Cardiac muscle cell (in vitro differentiated cells and primary cell): ENCODE data around the gene SREK1IP1. TPM values are rescaled to one million over a fixed set of nuclear protein-coding genes. Genes with fewer than 3 reads are reported as not detected.

Experiments used
- DNase-seq, 2 donors: peaks; one replicate each; pipeline versions ENCODE4 v3.0.0 to v3.0.0-alpha.2; 2010 to 2017; ENCODE audit warnings: low read depth in 1 of 2, low spot score in 1 of 2
- H3K27ac ChIP-seq: fragments of 200-600 bp; sonication (generic); 2 replicates; pipeline ENCODE4 v1.5.1; 2016
- H3K27me3 ChIP-seq: fragments of 200-600 bp; sonication (generic); 2 replicates; pipeline ENCODE4 v1.6.0; 2016; ENCODE audit warnings: control low read depth
- H3K36me3 ChIP-seq: fragments of 200-600 bp; sonication (generic); 2 replicates; pipeline ENCODE4 v1.5.1; 2016; ENCODE audit warnings: control low read depth
- H3K4me1 ChIP-seq: fragments of 200-600 bp; sonication (generic); 2 replicates; pipeline ENCODE4 v1.8.1; 2017; ENCODE audit warnings: low read depth, mild to moderate bottlenecking, mixed run types
- H3K4me3 ChIP-seq: fragments of 200-600 bp; sonication (generic); 2 replicates; pipeline ENCODE4 v1.5.1; 2016; ENCODE audit warnings: mild to moderate bottlenecking
- H3K9me3 ChIP-seq: fragments of 200-600 bp; sonication (generic); 2 replicates; pipeline ENCODE4 v1.5.1; 2017; ENCODE audit warnings: low read depth, mild to moderate bottlenecking, control low read depth
- polyA plus RNA-seq: library from polyadenylated mRNA; unstranded; fragments of >200 nt; fragmentation: Nextera tagmentation; extraction: Ambion mirVana; gene quantifications from 2 replicates; pipeline ENCODE4 v1.2.1, GENCODE V29; 2016
- total RNA-seq: library from RNA; depleted of rRNA; stranded (reverse); fragments of >200 nt; gene quantifications from 2 replicates; pipeline ENCODE4 v1.2.3, GENCODE V29; 2016
- TF ChIP-seq, protein P1 (sequence below): IDR thresholded peaks from 2 replicates; pipeline ENCODE4 v1.5.1; 2012; ENCODE audit warnings: low read depth, mild to moderate bottlenecking, low read length

SREK1IP1 gene
- total and polyA plus RNA-seq, 2 experiments from 2014 or later = 4.9 to 22.4 TPM

DNA sequence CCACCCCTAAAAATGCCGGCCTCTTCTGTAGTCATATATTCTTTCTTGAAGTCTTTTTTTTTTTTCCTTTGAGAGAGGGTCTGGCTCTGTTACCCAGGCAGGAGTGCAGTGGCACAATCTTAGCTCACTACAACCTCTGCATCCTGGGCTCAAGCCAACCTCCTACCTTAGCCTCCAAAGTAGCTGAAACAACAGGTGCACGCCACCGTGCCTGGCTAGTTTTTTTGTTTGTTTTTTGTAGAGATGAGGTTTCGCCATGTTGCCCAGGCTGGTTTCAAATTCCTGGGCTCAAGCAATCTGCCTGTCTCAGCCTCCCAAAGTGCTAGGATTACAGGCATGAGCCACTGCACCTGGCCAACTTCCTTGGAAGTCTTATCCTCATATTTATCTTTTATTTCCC lies 19.1 kb downstream of the SREK1IP1 start:
- Histone ChIP-seq H3K27ac (no peak overlapping the region), H3K36me3 (peaks cover 9% of the 10 kb centered on the region), H3K27me3 (no peaks in the 10 kb centered on the region), H3K9me3 (no peaks in the 10 kb centered on the region), H3K4me1 (no peaks in the 10 kb centered on the region), H3K4me3 (no peak overlapping the region)
- TF ChIP-seq, protein P1, sequence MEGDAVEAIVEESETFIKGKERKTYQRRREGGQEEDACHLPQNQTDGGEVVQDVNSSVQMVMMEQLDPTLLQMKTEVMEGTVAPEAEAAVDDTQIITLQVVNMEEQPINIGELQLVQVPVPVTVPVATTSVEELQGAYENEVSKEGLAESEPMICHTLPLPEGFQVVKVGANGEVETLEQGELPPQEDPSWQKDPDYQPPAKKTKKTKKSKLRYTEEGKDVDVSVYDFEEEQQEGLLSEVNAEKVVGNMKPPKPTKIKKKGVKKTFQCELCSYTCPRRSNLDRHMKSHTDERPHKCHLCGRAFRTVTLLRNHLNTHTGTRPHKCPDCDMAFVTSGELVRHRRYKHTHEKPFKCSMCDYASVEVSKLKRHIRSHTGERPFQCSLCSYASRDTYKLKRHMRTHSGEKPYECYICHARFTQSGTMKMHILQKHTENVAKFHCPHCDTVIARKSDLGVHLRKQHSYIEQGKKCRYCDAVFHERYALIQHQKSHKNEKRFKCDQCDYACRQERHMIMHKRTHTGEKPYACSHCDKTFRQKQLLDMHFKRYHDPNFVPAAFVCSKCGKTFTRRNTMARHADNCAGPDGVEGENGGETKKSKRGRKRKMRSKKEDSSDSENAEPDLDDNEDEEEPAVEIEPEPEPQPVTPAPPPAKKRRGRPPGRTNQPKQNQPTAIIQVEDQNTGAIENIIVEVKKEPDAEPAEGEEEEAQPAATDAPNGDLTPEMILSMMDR = no peak
- no peak for DNase-seq

DNA sequence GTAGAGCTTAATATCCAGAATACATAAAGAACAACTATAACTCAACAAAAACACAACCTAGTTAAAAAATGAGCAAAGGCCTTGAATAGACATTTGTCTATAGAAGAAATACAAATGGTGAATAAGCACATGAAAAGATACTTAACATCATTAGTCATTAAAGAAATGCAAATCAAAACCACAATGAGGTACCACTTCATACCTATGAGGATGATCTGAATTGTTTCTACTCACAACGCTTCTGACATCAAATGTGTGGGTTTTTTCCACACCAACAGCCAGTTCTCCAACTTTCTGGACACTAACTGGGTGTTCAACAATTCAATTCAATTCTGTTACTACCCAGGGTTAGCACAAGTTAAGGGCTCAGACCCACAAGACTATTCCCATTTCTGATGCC lies 22.0 kb downstream of the SREK1IP1 start:
- TF ChIP-seq, protein P1 = no peak
- H3K4me3 ChIP-seq = no peak overlapping the region
- no peak overlapping the region for H3K27ac ChIP-seq
- no peaks in the 10 kb centered on the region for H3K27me3 ChIP-seq
- H3K36me3 ChIP-seq = no peaks in the 10 kb centered on the region
- H3K4me1 ChIP-seq = no peaks in the 10 kb centered on the region
- no peak for DNase-seq
- no peaks in the 10 kb centered on the region for H3K9me3 ChIP-seq

DNA sequence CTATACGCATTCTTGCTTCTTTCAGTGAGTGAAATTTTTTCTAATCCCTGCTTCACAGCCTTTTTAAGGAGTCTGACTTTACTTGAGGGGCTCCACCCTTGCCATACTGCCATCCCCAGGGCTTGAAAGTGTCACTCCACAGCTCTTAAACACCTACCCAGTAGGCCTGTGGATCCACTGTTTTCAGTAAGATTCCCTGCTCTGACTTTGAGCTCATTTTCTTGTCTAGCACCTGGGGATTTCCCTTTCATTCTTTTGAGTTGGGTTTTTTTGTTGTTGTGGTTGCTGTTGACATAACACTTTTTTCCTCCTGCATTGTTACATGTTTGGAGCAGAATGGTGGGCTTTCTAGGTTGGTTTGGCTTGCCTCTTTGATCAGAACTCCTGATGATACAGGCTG lies 23.6 kb downstream of the SREK1IP1 start:
- TF ChIP-seq, protein P1 = no peak
- no peaks in the 10 kb centered on the region for H3K27me3 ChIP-seq
- H3K27ac ChIP-seq = no peak overlapping the region
- peaks cover 11% of the 10 kb centered on the region for H3K36me3 ChIP-seq
- no peaks in the 10 kb centered on the region for H3K4me1 ChIP-seq
- DNase-seq = no peak
- H3K9me3 ChIP-seq = no peaks in the 10 kb centered on the region
- no peak overlapping the region for H3K4me3 ChIP-seq

DNA sequence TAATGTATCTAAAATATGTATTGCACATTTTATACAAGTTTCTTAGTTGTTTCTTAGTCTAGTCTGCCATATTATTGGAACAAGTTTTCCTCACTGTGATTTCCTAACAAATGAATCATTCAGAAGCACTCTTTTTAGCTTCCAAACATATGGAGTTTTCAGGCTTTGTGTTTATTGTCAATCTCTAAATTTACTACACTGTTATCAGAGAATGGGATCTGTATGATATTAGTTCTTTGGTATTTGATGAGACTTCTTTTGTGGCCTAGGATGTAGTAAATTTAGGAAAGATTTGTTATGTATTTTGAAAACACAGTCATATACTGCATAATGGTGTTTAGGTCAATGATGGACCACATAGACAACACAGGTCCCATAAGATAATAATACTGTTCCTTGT lies 25.7 kb downstream of the SREK1IP1 start:
- no peaks in the 10 kb centered on the region for H3K27me3 ChIP-seq
- no peak for DNase-seq
- H3K9me3 ChIP-seq = no peaks in the 10 kb centered on the region
- peaks cover 15% of the 10 kb centered on the region for H3K36me3 ChIP-seq
- TF ChIP-seq, protein P1 = no peak
- H3K4me3 ChIP-seq = no peak overlapping the region
- no peak overlapping the region for H3K27ac ChIP-seq
- H3K4me1 ChIP-seq = no peaks in the 10 kb centered on the region

DNA sequence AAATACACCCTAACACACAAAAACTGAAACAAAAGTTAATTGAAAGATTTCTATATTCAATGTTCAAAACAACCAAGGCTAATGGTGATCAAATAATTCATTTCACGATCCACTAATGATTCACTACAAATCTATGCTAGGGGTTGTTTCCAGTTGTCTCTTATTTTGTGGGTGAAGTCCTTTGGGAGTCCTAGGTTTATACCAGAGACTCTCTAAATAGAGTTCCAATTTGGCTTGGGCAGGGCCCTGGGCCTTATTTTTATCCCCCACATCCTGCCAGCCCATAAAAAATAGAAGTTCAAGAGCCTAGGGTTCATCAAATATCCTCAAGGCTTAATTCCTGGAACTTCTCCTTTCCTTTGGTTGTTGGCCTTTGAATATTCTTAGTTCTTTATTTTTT lies 26.1 kb downstream of the SREK1IP1 start:
- DNase-seq = no peak
- TF ChIP-seq, protein P1 = no peak
- no peak overlapping the region for H3K27ac ChIP-seq
- no peaks in the 10 kb centered on the region for H3K27me3 ChIP-seq
- no peak overlapping the region for H3K4me3 ChIP-seq
- H3K4me1 ChIP-seq = no peaks in the 10 kb centered on the region
- no peaks in the 10 kb centered on the region for H3K9me3 ChIP-seq
- peaks cover 15% of the 10 kb centered on the region for H3K36me3 ChIP-seq

DNA sequence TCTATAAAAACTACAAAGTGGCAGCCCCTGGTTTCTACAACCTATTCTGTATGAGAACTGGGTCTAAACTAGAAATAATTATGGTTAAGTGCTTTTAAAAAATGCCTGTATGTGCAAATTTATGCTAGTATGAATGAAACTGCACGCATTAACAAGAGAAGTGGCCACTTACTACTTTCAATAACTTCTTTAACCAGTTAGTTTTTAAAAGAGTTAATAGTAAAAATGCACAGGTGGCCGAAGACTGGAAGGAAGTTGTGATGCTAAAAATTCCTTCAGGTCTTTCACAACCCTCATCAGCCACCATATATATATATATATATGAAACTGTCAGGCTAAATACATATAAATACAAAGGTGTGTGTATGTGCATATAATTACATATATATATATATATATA lies 41.3 kb downstream of the SREK1IP1 start:
- no peak overlapping the region for H3K4me3 ChIP-seq
- no peaks in the 10 kb centered on the region for H3K27me3 ChIP-seq
- no peak for DNase-seq
- no peaks in the 10 kb centered on the region for H3K9me3 ChIP-seq
- TF ChIP-seq, protein P1 = no peak
- peaks cover 17% of the 10 kb centered on the region for H3K36me3 ChIP-seq
- no peaks in the 10 kb centered on the region for H3K4me1 ChIP-seq
- H3K27ac ChIP-seq = no peak overlapping the region
